Measurements from ENCODE around the gene SPIN1. TPM values are rescaled to one million over a fixed set of nuclear protein-coding genes. Genes with fewer than 3 reads are reported as not detected.

The SPIN1 gene
- total and polyA plus RNA-seq, 7 experiments from 2014 or later = 21.7 to 38.4 (median 28.1) TPM

DNA sequence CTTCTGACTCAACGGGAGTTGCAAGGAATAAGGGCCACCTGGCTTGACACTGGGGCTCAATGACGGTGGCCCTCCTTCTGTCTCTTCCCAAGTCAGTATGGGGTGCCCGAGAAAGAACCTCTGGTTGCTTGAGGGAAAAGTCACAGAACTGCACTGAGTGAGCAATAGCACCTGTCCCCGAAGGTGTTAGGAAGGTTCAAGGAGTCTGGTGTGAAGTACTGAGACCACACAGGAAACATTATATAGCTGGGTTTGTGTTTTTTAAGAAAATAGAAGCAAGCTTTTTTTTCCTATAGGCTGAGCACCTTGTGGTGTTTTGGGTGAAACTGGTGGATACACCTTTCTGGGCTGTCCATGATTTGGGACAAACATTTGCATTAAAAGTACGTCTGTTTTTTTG is 62.9 kb downstream of the SPIN1 start:
- intact Hi-C loops (cut with micrococcal nuclease) = no loop called here
- ATAC-seq (no peak), DNase-seq (no peak)
- peaks cover 11 to 57% (median 38%) of the 10 kb centered on the region in 5 donors for H3K36me3 Mint-ChIP-seq
- Histone ChIP-seq H3K4me1 (ENCODE audit: control insufficient read depth in 2 of 2, insufficient read depth in 2 of 2, low read length in 2 of 2) (peaks cover 0 to 6% of the 10 kb centered on the region in 2 donors), H3K36me3 (ENCODE audit: control insufficient read depth in 2 of 3, insufficient read depth in 3 of 3, low read length in 3 of 3) (peaks cover 0 to 8% (median 0%) of the 10 kb centered on the region in 3 experiments), H3K27me3 (ENCODE audit: control insufficient read depth in 2 of 2, insufficient read depth in 2 of 2, low read length in 2 of 2) (no peaks in the 10 kb centered on the region), H3K9me3 (ENCODE audit: control insufficient read depth in 2 of 3, low read length in 3 of 3) (no peaks in the 10 kb centered on the region), H3K27ac (ENCODE audit: low read depth, low read length) (no peak overlapping the region), H3K4me3 (ENCODE audit: low read length) (no peak overlapping the region)
- H3K4me3 Mint-ChIP-seq = no peak overlapping the region
- peaks cover 9 to 24% (median 19%) of the 10 kb centered on the region in 7 donors for H3K4me1 Mint-ChIP-seq
- no peaks in the 10 kb centered on the region for H3K27me3 Mint-ChIP-seq
- peaks cover 0 to 8% (median 4%) of the 10 kb centered on the region in 11 donors for H3K9me3 Mint-ChIP-seq
- ChIA-PET POLR2A (no interaction called here), CTCF (no interaction called here)
- H3K27ac Mint-ChIP-seq = no peak overlapping the region

DNA sequence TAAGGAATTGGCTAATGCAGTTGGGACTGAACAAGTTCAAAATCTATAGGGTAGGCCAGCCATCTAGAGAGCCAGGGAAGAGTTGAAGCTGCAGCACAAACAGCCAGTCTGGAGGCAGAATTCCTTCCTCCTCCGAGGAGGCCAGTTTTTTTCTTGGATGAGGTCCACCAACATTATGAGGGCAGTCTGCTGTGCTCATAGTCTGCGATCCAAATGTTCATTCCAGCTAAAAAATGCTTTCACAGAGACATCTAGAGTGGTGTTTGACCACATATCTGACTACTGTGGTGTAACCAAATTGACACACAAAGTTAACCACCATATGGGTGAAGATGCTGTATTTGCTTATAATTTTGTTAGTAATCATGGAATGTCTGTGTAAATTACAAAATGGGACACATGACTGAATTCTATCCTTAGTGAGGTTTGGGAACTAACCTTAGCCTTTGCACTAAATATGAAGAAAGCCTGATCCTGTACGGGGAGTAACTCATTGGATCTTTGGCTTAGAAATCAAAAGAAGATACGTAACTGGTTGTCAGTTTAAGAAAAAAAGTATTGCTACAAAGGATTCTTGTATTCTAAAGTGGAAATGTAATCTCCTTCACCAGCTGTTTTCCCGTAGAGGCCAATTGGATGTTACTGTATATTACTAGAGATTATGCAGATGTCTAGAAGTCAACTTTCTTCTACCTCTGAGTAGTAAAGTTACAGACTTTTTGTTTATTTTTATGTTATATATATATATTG is 70.6 kb downstream of the SPIN1 start:
- Mint-ChIP-seq H3K4me1 (peaks cover 0 to 7% (median 5%) of the 10 kb centered on the region in 7 donors), H3K9me3 (no peaks in the 10 kb centered on the region), H3K4me3 (no peak overlapping the region), H3K27me3 (no peaks in the 10 kb centered on the region), H3K27ac (no peak overlapping the region), H3K36me3 (peaks cover 5 to 51% (median 15%) of the 10 kb centered on the region in 5 donors)
- H3K27me3 ChIP-seq (ENCODE audit: control insufficient read depth in 2 of 2, insufficient read depth in 2 of 2, low read length in 2 of 2) = no peaks in the 10 kb centered on the region
- no peak overlapping the region for H3K4me3 ChIP-seq (ENCODE audit: low read length)
- intact Hi-C loops (cut with micrococcal nuclease) = no loop called here
- ChIA-PET POLR2A (no interaction called here), CTCF (no interaction called here)
- H3K4me1 ChIP-seq (ENCODE audit: control insufficient read depth in 2 of 2, insufficient read depth in 2 of 2, low read length in 2 of 2) = no peaks in the 10 kb centered on the region
- ATAC-seq (no peak), DNase-seq (no peak)
- no peak overlapping the region for H3K27ac ChIP-seq (ENCODE audit: low read depth, low read length)
- H3K36me3 ChIP-seq (ENCODE audit: control insufficient read depth in 2 of 3, insufficient read depth in 3 of 3, low read length in 3 of 3) = peaks cover 0 to 4% (median 0%) of the 10 kb centered on the region in 3 experiments
- H3K9me3 ChIP-seq (ENCODE audit: control insufficient read depth in 2 of 3, low read length in 3 of 3) = no peaks in the 10 kb centered on the region

DNA sequence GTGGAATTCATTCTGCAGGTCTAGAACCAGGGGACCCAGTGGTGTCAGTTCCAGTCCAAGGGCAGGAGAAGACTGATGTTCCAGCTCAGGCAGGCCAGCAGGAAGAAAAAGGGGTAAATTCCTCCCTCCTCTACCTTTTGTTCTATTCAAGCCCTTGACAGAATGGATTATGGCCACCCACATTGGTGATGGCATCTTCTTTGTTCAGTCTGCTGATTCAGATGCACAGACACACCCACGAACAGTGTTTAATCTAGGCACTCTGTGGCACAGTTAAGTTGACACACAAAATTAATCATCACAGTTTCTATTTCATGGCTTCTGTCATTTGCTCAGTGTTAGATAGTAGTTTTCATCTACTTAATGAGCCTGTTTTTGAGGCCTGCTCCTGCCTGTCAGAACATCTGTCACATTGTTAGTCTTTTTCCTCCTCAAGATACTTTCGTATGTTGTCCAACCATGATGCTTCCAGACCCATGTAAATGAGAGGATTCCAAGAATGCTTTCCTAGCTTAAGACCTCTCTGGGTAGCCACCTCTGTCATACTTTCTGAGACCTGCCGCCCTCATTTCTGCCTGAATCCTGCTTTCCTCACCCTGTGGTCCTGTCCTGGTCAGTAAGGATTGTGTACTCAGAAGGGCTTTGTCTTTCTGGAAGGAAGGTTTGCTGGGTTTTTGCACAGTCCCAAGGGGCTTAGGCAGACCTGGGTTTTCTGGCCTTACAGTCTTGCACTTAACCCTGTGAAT is 72.5 kb downstream of the SPIN1 start:
- Mint-ChIP-seq H3K27me3 (no peaks in the 10 kb centered on the region), H3K9me3 (no peaks in the 10 kb centered on the region), H3K36me3 (peaks cover 5 to 63% (median 19%) of the 10 kb centered on the region in 5 donors), H3K4me3 (no peak overlapping the region), H3K4me1 (peaks cover 0 to 9% (median 5%) of the 10 kb centered on the region in 7 donors), H3K27ac (no peak overlapping the region)
- intact Hi-C loops (cut with micrococcal nuclease) = no loop called here
- H3K36me3 ChIP-seq (ENCODE audit: control insufficient read depth in 2 of 3, insufficient read depth in 3 of 3, low read length in 3 of 3) = peaks cover 0 to 4% (median 0%) of the 10 kb centered on the region in 3 experiments
- no peaks in the 10 kb centered on the region for H3K4me1 ChIP-seq (ENCODE audit: control insufficient read depth in 2 of 2, insufficient read depth in 2 of 2, low read length in 2 of 2)
- ChIA-PET CTCF (no interaction called here), POLR2A (no interaction called here)
- DNase-seq (no peak), ATAC-seq (no peak)
- no peaks in the 10 kb centered on the region for H3K27me3 ChIP-seq (ENCODE audit: control insufficient read depth in 2 of 2, insufficient read depth in 2 of 2, low read length in 2 of 2)
- no peak overlapping the region for H3K27ac ChIP-seq (ENCODE audit: low read depth, low read length)
- H3K4me3 ChIP-seq (ENCODE audit: low read length) = no peak overlapping the region
- no peaks in the 10 kb centered on the region for H3K9me3 ChIP-seq (ENCODE audit: control insufficient read depth in 2 of 3, low read length in 3 of 3)

DNA sequence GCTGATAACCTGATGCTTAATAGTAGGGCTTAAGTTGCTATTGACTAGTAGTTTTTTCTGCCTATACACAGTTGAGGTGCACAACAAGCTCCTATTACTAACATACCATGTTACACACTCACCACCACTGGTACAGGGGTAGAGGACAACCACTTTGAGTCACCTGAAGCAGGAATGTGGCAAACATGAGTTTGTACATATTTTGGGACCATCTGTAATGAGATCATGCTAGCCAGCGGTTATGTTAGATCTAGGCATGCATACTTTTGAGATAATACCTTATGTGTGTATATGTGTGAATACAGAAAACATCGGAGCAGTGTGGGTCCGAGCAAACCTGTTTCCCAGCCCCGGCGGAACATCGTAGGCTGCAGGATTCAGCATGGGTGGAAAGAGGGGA is 73.9 kb downstream of the SPIN1 start:
- H3K36me3 ChIP-seq (ENCODE audit: control insufficient read depth in 2 of 3, insufficient read depth in 3 of 3, low read length in 3 of 3) = peaks cover 0 to 4% (median 0%) of the 10 kb centered on the region in 3 experiments
- H3K9me3 Mint-ChIP-seq = no peaks in the 10 kb centered on the region
- ATAC-seq (no peak), DNase-seq (no peak)
- POLR2A ChIA-PET = no interaction called here
- no peaks in the 10 kb centered on the region for H3K27me3 Mint-ChIP-seq
- no peak overlapping the region for H3K4me3 Mint-ChIP-seq
- H3K27ac ChIP-seq (ENCODE audit: low read depth, low read length) = no peak overlapping the region
- H3K27ac Mint-ChIP-seq = no peak overlapping the region
- H3K36me3 Mint-ChIP-seq = peaks cover 5 to 61% (median 16%) of the 10 kb centered on the region in 5 donors
- no peak overlapping the region for H3K4me3 ChIP-seq (ENCODE audit: low read length)
- intact Hi-C loops (cut with micrococcal nuclease) = no loop called here
- CTCF ChIA-PET = no interaction called here
- no peaks in the 10 kb centered on the region for H3K4me1 ChIP-seq (ENCODE audit: control insufficient read depth in 2 of 2, insufficient read depth in 2 of 2, low read length in 2 of 2)
- H3K27me3 ChIP-seq (ENCODE audit: control insufficient read depth in 2 of 2, insufficient read depth in 2 of 2, low read length in 2 of 2) = no peaks in the 10 kb centered on the region
- peaks cover 0 to 9% (median 0%) of the 10 kb centered on the region in 7 donors for H3K4me1 Mint-ChIP-seq
- H3K9me3 ChIP-seq (ENCODE audit: control insufficient read depth in 2 of 3, low read length in 3 of 3) = no peaks in the 10 kb centered on the region

DNA sequence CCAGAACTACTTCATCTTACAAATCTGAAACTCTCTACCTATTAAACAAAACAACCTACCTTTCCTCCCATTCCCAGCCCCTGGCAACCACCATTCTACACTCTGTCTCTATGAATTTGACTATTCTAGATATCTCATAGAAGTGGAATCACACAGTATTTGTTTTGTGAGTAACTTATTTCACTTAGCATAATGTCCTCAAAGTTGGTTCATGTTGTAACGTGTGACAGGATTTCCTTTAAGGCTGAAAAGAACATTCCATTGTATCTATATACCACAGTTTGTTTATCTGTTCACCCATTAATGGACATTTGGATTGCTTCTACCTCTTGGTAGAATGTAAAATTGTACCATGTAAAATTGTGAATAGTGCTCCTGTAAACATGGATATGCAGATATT is 76.6 kb downstream of the SPIN1 start:
- peaks cover 5 to 71% (median 36%) of the 10 kb centered on the region in 5 donors for H3K36me3 Mint-ChIP-seq
- Histone ChIP-seq H3K36me3 (ENCODE audit: control insufficient read depth in 2 of 3, insufficient read depth in 3 of 3, low read length in 3 of 3) (peaks cover 0 to 21% (median 0%) of the 10 kb centered on the region in 3 experiments), H3K9me3 (ENCODE audit: control insufficient read depth in 2 of 3, low read length in 3 of 3) (no peaks in the 10 kb centered on the region), H3K4me1 (ENCODE audit: control insufficient read depth in 2 of 2, insufficient read depth in 2 of 2, low read length in 2 of 2) (no peaks in the 10 kb centered on the region), H3K27ac (ENCODE audit: low read depth, low read length) (no peak overlapping the region), H3K4me3 (ENCODE audit: low read length) (no peak overlapping the region), H3K27me3 (ENCODE audit: control insufficient read depth in 2 of 2, insufficient read depth in 2 of 2, low read length in 2 of 2) (no peaks in the 10 kb centered on the region)
- intact Hi-C loops (cut with micrococcal nuclease) = no loop called here
- ChIA-PET POLR2A (no interaction called here), CTCF (no interaction called here)
- H3K9me3 Mint-ChIP-seq = no peaks in the 10 kb centered on the region
- H3K27me3 Mint-ChIP-seq = no peaks in the 10 kb centered on the region
- no peak for ATAC-seq
- DNase-seq = no peak
- peaks cover 0 to 6% (median 0%) of the 10 kb centered on the region in 7 donors for H3K4me1 Mint-ChIP-seq
- H3K4me3 Mint-ChIP-seq = no peak overlapping the region
- no peak overlapping the region for H3K27ac Mint-ChIP-seq

DNA sequence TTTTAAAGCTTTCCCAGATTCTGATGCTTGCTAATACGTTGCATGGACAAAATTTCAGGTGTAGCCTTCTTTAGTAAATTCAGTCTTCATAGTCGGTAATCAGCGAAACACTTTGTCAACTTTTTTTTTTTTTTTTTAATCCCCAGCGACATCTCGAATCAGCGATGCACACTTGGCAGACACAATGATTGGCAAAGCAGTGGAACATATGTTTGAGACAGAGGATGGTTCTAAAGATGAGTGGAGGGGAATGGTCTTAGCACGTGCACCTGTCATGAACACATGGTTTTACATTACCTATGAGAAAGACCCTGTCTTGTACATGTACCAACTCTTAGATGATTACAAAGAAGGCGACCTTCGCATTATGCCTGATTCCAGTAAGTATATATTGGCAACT is 80.0 kb downstream of the SPIN1 start:
- Mint-ChIP-seq H3K4me3 (no peak overlapping the region), H3K4me1 (peaks cover 0 to 4% (median 0%) of the 10 kb centered on the region in 7 donors), H3K36me3 (peaks cover 5 to 69% (median 42%) of the 10 kb centered on the region in 5 donors), H3K27me3 (no peaks in the 10 kb centered on the region), H3K27ac (no peak overlapping the region), H3K9me3 (no peaks in the 10 kb centered on the region)
- CTCF ChIA-PET = no interaction called here
- Histone ChIP-seq H3K27ac (ENCODE audit: low read depth, low read length) (no peak overlapping the region), H3K4me1 (ENCODE audit: control insufficient read depth in 2 of 2, insufficient read depth in 2 of 2, low read length in 2 of 2) (no peaks in the 10 kb centered on the region), H3K9me3 (ENCODE audit: control insufficient read depth in 2 of 3, low read length in 3 of 3) (no peaks in the 10 kb centered on the region), H3K4me3 (ENCODE audit: low read length) (no peak overlapping the region), H3K27me3 (ENCODE audit: control insufficient read depth in 2 of 2, insufficient read depth in 2 of 2, low read length in 2 of 2) (no peaks in the 10 kb centered on the region), H3K36me3 (ENCODE audit: control insufficient read depth in 2 of 3, insufficient read depth in 3 of 3, low read length in 3 of 3) (peaks cover 0 to 20% (median 0%) of the 10 kb centered on the region in 3 experiments)
- POLR2A ChIA-PET = no interaction called here
- no peak for DNase-seq
- no peak for ATAC-seq
- intact Hi-C loops (cut with micrococcal nuclease) = no loop called here
